Left lung (tissue), 10 donors: ENCODE data around the gene CD96. TPM values are rescaled to one million over a fixed set of nuclear protein-coding genes. Genes with fewer than 3 reads are reported as not detected.

ENCODE experiments used
- ATAC-seq: fragments of 200-7000 bp; cut with Tn5 transposase; one replicate; pipeline ENCODE4 v1.9.1; 2020; ENCODE audit warnings: moderate library complexity
- DNase-seq, 4 donors: peaks; one replicate each; pipeline ENCODE4 v3.0.0-alpha.2; 2013 to 2020
- H3K27ac ChIP-seq, 2 donors: fragments of 200-600 bp; sonication (generic) in 1 of 2; one replicate each; pipeline versions ENCODE4 v1.5.0 to v1.8.0; 2020 to 2021
- H3K27me3 ChIP-seq, 2 donors: fragments of 200-600 bp; sonication (generic) in 1 of 2; one replicate each; pipeline versions ENCODE4 v1.5.0 to v1.8.0; 2020 to 2021
- H3K36me3 ChIP-seq, 2 donors: fragments of 200-600 bp; sonication (generic) in 1 of 2; one replicate each; pipeline versions ENCODE4 v1.5.0 to v1.8.0; 2020 to 2021
- H3K4me1 ChIP-seq, 2 donors: fragments of 200-600 bp; one replicate each; pipeline ENCODE4 v1.8.0; 2021
- H3K4me3 ChIP-seq, 2 donors: fragments of 200-600 bp; sonication (generic) in 1 of 2; one replicate each; pipeline versions ENCODE4 v1.5.0 to v1.8.0; 2020 to 2021; ENCODE audit warnings: mild to moderate bottlenecking in 1 of 2
- H3K9me3 ChIP-seq, 2 donors: fragments of 200-600 bp; sonication (generic) in 1 of 2; one replicate each; pipeline versions ENCODE4 v1.5.0 to v1.8.0; 2020 to 2021
- intact Hi-C, 2 donors: fragments of 100-400 bp; cut with DNase I; formaldehyde crosslinking; loops; one replicate each; pipeline versions ENCODE4 v1.11.2 to v1.14.2; 2022
- polyA plus RNA-seq, 6 donors: library from polyadenylated mRNA; unstranded; fragments of 120-200 nt; gene quantifications; one replicate each; pipeline ENCODE4 v1.2.1, GENCODE V29; 2013; ENCODE audit not compliant: insufficient read length in 6 of 6
- total RNA-seq, 2 donors: library from RNA; stranded (reverse); fragmentation: NEBNext Ultra II Directional; extraction: Animal tissue kit (Norgen Biotek cat#: 25700); gene quantifications; one replicate each; pipeline ENCODE4 v1.2.1, GENCODE V29; 2021
- TF ChIP-seq, protein P1 (sequence below), 2 donors: fragments of 200-600 bp; sonication (generic) in 1 of 2; IDR thresholded peaks; one replicate each; pipeline versions ENCODE4 v1.5.0 to v1.8.0; 2021; ENCODE audit warnings: antibody characterized with exemption in 2 of 2
- donor health status: DM: no; HTN: yes; CAD: no.
- donor health status: DM: no; HTN: no; CAD: no.

CD96 gene
- total and polyA plus RNA-seq, 8 donors, result 0.53 to 5.3 (median 1.0) TPM

DNA sequence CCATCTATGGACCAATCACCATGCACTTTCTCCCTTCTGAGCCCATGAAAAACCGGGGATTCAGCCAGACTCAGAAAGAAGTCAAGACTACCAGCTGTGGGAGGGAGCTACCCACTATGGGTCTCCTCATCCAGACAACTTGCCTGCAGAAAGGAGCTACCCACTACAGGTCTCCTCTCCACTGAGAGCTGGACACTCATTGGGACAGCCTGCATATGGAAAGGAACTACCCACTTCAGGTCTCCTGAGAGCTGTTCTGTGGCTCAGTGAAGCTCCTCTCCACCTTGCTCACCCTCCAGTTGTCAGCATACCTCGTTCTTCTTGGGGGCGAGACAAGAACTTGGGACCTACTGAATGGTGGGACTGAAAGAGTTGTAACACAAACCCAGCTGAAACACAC, 75.4 kb downstream of the CD96 start:
- H3K9me3 ChIP-seq, result peaks cover 0 to 7% of the 10 kb centered on the region in 2 donors
- H3K4me1 ChIP-seq, result no peaks in the 10 kb centered on the region
- no peak overlapping the region for H3K27ac ChIP-seq
- no peak overlapping the region for H3K4me3 ChIP-seq
- intact Hi-C loops, result no loop called here
- no peaks in the 10 kb centered on the region for H3K27me3 ChIP-seq
- no peaks in the 10 kb centered on the region for H3K36me3 ChIP-seq
- TF ChIP-seq, protein P1, sequence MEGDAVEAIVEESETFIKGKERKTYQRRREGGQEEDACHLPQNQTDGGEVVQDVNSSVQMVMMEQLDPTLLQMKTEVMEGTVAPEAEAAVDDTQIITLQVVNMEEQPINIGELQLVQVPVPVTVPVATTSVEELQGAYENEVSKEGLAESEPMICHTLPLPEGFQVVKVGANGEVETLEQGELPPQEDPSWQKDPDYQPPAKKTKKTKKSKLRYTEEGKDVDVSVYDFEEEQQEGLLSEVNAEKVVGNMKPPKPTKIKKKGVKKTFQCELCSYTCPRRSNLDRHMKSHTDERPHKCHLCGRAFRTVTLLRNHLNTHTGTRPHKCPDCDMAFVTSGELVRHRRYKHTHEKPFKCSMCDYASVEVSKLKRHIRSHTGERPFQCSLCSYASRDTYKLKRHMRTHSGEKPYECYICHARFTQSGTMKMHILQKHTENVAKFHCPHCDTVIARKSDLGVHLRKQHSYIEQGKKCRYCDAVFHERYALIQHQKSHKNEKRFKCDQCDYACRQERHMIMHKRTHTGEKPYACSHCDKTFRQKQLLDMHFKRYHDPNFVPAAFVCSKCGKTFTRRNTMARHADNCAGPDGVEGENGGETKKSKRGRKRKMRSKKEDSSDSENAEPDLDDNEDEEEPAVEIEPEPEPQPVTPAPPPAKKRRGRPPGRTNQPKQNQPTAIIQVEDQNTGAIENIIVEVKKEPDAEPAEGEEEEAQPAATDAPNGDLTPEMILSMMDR (IDR thresholded peaks at IDR 0.05), result no peak
- ATAC-seq (no peak), DNase-seq (no peak)

DNA sequence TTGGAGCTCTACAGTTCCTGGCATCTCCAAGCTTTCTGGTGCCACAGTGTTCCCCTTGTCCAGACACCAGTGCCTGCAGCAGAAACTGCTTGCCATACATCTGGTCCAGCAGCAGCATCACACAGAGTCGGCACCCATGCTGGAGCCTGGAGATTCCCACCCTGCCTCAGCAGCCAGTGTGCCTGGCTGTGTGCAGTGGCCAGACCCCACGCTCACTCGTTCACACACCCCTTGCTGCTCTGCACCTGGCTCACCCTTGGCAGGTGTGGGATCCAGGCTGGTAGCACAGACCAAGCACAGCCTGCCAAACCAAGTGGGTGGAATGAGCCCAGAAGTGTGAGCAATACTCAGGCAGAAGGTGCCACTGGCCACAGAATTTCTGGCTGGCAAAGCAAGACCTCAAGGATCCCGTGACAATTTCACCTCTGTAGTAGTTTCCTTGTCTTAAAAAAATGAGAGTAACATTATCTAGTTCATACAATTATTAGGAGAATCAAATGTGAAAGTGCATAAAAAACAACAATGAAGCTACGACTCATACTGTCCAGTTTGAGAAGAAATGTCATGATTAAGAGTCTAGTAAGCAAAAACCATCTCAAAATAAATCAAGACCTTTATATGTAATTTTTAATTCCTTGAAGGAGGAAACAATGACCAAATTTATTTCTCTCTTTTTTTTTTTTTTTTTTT, 76.1 kb downstream of the CD96 start:
- H3K9me3 ChIP-seq, result peaks cover 0 to 7% of the 10 kb centered on the region in 2 donors
- intact Hi-C loops, result no loop called here
- no peaks in the 10 kb centered on the region for H3K36me3 ChIP-seq
- no peaks in the 10 kb centered on the region for H3K27me3 ChIP-seq
- H3K4me3 ChIP-seq, result no peak overlapping the region
- H3K4me1 ChIP-seq, result no peaks in the 10 kb centered on the region
- TF ChIP-seq, protein P1 (IDR thresholded peaks at IDR 0.05), result no peak
- DNase-seq (peak in 1 of 4 donors; percentile 59), ATAC-seq (no peak)
- H3K27ac ChIP-seq, result no peak overlapping the region

DNA sequence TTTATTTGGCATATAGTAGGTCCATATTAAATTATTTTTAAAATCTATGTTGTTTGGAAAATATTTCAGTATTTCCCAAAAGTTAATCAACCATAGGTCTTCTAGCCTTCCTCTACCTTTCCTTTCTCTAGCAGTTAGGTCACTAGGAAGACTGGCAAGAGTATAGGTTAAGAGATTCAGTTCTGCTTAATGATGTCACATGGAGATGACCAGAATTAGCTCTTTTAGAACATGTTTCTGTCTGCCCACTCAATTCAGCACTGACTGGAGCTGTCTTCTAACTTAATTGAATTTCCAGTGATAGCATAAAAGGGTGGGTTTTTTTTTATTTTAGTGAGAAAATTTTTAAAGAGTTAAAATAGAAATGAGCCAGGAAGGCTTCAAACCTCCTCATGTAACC, 76.9 kb downstream of the CD96 start:
- ATAC-seq (no peak), DNase-seq (no peak)
- Histone ChIP-seq H3K27ac (no peak overlapping the region), H3K27me3 (no peaks in the 10 kb centered on the region), H3K4me3 (no peak overlapping the region), H3K9me3 (peaks cover 0 to 7% of the 10 kb centered on the region in 2 donors), H3K36me3 (no peaks in the 10 kb centered on the region), H3K4me1 (no peaks in the 10 kb centered on the region)
- TF ChIP-seq, protein P1 (IDR thresholded peaks at IDR 0.05), result no peak
- intact Hi-C loops, result no loop called here

DNA sequence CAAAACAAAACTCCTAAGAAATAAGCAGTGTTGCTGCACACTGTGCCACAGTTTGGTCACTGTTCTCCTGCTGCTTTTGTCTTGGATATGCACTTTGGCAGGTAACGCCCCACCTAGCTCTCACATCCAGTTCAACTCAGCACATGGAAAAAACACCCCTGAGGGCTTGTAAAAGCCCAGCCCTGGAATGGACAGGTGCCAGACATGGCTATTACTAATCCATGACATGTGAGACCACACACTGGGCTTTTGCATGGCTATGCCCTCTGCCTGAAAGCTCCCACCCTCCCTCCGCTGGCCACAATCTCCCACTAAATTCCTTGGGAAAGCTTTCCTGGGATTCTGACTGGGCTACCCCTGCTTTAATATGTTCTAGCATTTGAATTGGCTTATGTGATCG, 77.8 kb downstream of the CD96 start:
- no peak for DNase-seq
- Histone ChIP-seq H3K9me3 (peaks cover 0 to 7% of the 10 kb centered on the region in 2 donors), H3K4me3 (no peak overlapping the region), H3K4me1 (no peaks in the 10 kb centered on the region), H3K36me3 (no peaks in the 10 kb centered on the region), H3K27ac (no peak overlapping the region), H3K27me3 (no peaks in the 10 kb centered on the region)
- TF ChIP-seq, protein P1 (IDR thresholded peaks at IDR 0.05), result no peak
- no peak for ATAC-seq
- intact Hi-C loops, result no loop called here

DNA sequence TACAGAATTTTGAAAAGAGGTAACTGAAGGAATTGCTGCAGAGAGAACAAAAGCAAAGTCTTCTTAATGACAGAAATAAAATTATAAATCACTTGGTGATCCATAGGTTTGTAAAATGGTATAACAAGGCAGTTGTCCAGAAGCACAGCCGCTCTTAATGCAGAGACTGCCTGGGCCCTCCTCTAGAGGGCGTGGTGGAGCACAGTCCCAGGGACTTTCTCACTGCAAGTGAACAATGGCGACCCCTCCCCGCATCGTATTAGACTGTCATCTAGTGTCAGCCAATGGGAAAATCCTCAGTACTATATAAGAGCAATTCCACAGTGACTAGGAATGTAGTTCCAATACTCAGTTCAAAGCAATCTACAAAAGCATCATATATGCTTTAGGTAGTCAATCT, 79.5 kb downstream of the CD96 start:
- no peak for DNase-seq
- H3K4me1 ChIP-seq, result no peaks in the 10 kb centered on the region
- no peak for ATAC-seq

More for the DNA sequence above, 79.5 kb downstream of the CD96 start:
- H3K9me3 ChIP-seq, result peaks cover 0 to 7% of the 10 kb centered on the region in 2 donors
- no peaks in the 10 kb centered on the region for H3K36me3 ChIP-seq
- H3K27me3 ChIP-seq, result no peaks in the 10 kb centered on the region
- intact Hi-C loops, result no loop called here
- TF ChIP-seq, protein P1 (IDR thresholded peaks at IDR 0.05), result peak in 1 of 2 donors; percentile 13
- no peak overlapping the region for H3K4me3 ChIP-seq
- no peak overlapping the region for H3K27ac ChIP-seq
